NT2/D1 (cell line): ENCODE results near the gene BACE2.

Source experiments
- YY1 ChIP-seq: IDR thresholded peaks from 2 replicates; pipeline ENCODE4 v1.6.1; 2011; ENCODE audit not compliant: insufficient read length, insufficient read depth
- ZNF274 ChIP-seq: IDR thresholded peaks from 2 replicates; pipeline ENCODE4 v1.6.1; 2011; ENCODE audit warnings: mild to moderate bottlenecking, low read depth, low read length

DNA sequence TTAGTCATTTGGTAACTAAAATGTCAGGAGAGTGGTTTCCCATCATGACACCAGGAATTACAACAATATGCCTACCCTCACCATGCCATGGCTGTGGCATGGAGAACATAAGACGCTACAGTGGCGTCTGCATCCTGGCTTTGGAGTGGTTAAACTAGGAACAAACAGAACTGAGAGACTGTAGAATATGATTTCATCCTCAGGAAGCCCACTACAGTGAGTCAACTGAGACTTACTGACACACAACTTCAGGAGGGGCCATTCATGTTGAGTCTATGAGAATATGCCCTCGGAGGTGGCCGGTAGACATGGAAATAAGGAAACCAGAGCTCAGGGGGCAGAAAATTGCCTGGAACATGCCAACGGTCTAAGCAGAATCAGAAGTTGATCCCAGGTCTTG, 5.9 kb upstream of the BACE2 start:
- TF ChIP-seq YY1: no peak
- no peak for TF ChIP-seq ZNF274
